GM23338 (cell line): Measurements from ENCODE around the gene TAF15. TPM values are rescaled to one million over a fixed set of nuclear protein-coding genes. Genes with fewer than 3 reads are reported as not detected.

Experiments used
- ATAC-seq: fragments of 200-7000 bp; cut with Tn5 transposase; 3 replicates; pipeline ENCODE4 v1.9.1; 2020
- DNase-seq: peaks from one replicate; pipeline ENCODE4 v3.0.0-alpha.2; 2015; ENCODE audit warnings: low spot score
- H2AFZ ChIP-seq: fragments of 200-600 bp; sonication (generic); 2 replicates; pipeline ENCODE4 v1.8.0; 2016; ENCODE audit warnings: antibody characterized with exemption, mild to moderate bottlenecking, moderate library complexity
- H3F3A ChIP-seq: fragments of 200-600 bp; sonication (generic); replicated peaks from 2 replicates; pipeline ENCODE4 v1.8.0; 2017; ENCODE audit warnings: antibody characterized with exemption, mixed run types, low read depth
- H3K27ac ChIP-seq: fragments of 200-600 bp; sonication (generic); 2 replicates; pipeline ENCODE4 v1.6.1; 2016; ENCODE audit warnings: low read depth
- H3K27me3 ChIP-seq: fragments of 200-600 bp; sonication (generic); 2 replicates; pipeline ENCODE4 v1.8.0; 2016; ENCODE audit warnings: mild to moderate bottlenecking, mixed run types, moderate library complexity; ENCODE audit not compliant: insufficient read depth
- H3K36me3 ChIP-seq: fragments of 200-600 bp; sonication (generic); 2 replicates; pipeline ENCODE4 v1.8.0; 2016; ENCODE audit warnings: mild to moderate bottlenecking; ENCODE audit not compliant: insufficient read depth
- H3K4me1 ChIP-seq: fragments of 200-600 bp; sonication (generic); 2 replicates; pipeline ENCODE4 v1.8.0; 2016; ENCODE audit warnings: mild to moderate bottlenecking, moderate library complexity; ENCODE audit not compliant: insufficient read depth
- H3K4me2 ChIP-seq: fragments of 200-600 bp; sonication (generic); 2 replicates; pipeline ENCODE4 v1.7.1; 2017; ENCODE audit warnings: mixed run types
- H3K4me3 ChIP-seq: fragments of 200-600 bp; sonication (generic); 2 replicates; pipeline ENCODE4 v1.6.1; 2016; ENCODE audit warnings: mixed run types
- H3K79me2 ChIP-seq: fragments of 200-600 bp; sonication (generic); replicated peaks from 2 replicates; pipeline ENCODE4 v1.8.0; 2017; ENCODE audit warnings: mild to moderate bottlenecking; ENCODE audit not compliant: insufficient read depth
- H3K9me2 ChIP-seq: fragments of 200-600 bp; sonication (generic); 2 replicates; pipeline ENCODE4 v1.8.0; 2017; ENCODE audit not compliant: insufficient read depth
- H4K20me1 ChIP-seq: fragments of 200-600 bp; sonication (generic); replicated peaks from 2 replicates; pipeline ENCODE4 v1.8.0; 2017; ENCODE audit warnings: mild to moderate bottlenecking; ENCODE audit not compliant: insufficient read depth
- H3K27ac Mint-ChIP-seq: 2 replicates; pipeline ENCODE4 v1.8.0; 2020; ENCODE audit warnings: inconsistent platforms, mild to moderate bottlenecking, moderate library complexity, mixed read lengths
- H3K27me3 Mint-ChIP-seq: 3 replicates; pipeline ENCODE4 v1.8.0; 2022; ENCODE audit warnings: low read depth, mild to moderate bottlenecking, moderate library complexity, mixed read lengths, inconsistent platforms; ENCODE audit not compliant: insufficient read depth, poor library complexity
- H3K36me3 Mint-ChIP-seq: 3 replicates; pipeline ENCODE4 v1.8.0; 2021; ENCODE audit warnings: low read depth, mild to moderate bottlenecking, inconsistent platforms, moderate library complexity, mixed read lengths
- H3K4me1 Mint-ChIP-seq: 3 replicates; pipeline ENCODE4 v1.8.0; 2020; ENCODE audit warnings: mild to moderate bottlenecking, inconsistent platforms, mixed read lengths
- H3K4me3 Mint-ChIP-seq: 3 replicates; pipeline ENCODE4 v1.8.0; 2021; ENCODE audit warnings: moderate library complexity, mild to moderate bottlenecking, inconsistent platforms, mixed read lengths
- H3K9me3 Mint-ChIP-seq: 3 replicates; pipeline ENCODE4 v1.8.0; 2020; ENCODE audit warnings: moderate library complexity, mild to moderate bottlenecking, inconsistent platforms, mixed read lengths
- CREB1 ChIP-seq: fragments of 250-450 bp; sonication (Bioruptor Pico); IDR thresholded peaks from 2 replicates; pipeline ENCODE4 v1.5.0; 2020; ENCODE audit warnings: low read depth, mild to moderate bottlenecking, moderate library complexity
- EZH2 ChIP-seq: fragments of 200-600 bp; sonication (generic); IDR thresholded peaks from one replicate; pipeline ENCODE4 v1.8.0; 2017; ENCODE audit warnings: antibody characterized with exemption, mild to moderate bottlenecking, low read depth; ENCODE audit not compliant: unreplicated experiment
- EZH2phosphoT487 ChIP-seq: fragments of 200-600 bp; sonication (generic); IDR thresholded peaks from one replicate; pipeline ENCODE4 v1.8.1; 2018; ENCODE audit warnings: antibody characterized with exemption; ENCODE audit not compliant: unreplicated experiment
- POLR2AphosphoS5 ChIP-seq: IDR thresholded peaks from 2 replicates; pipeline ENCODE4 v1.6.1; 2016; ENCODE audit warnings: antibody characterized with exemption, low read depth
- STAT1 ChIP-seq: IDR thresholded peaks from one replicate; pipeline ENCODE4 v1.6.1; 2016; ENCODE audit warnings: antibody characterized with exemption; ENCODE audit not compliant: unreplicated experiment
- ZNF114 ChIP-seq: fragments of 250-450 bp; sonication (Bioruptor Pico); IDR thresholded peaks from 2 replicates; pipeline ENCODE4 v1.5.0; 2020; ENCODE audit warnings: mild to moderate bottlenecking, moderate library complexity
- ZNF331 ChIP-seq: fragments of 250-450 bp; sonication (Bioruptor Pico); IDR thresholded peaks from 2 replicates; pipeline ENCODE4 v1.5.0; 2020; ENCODE audit warnings: low read depth, mild to moderate bottlenecking, moderate library complexity
- polyA plus RNA-seq: library from polyadenylated mRNA; unstranded; fragments of >200 nt; fragmentation: Nextera tagmentation; extraction: Ambion mirVana; gene quantifications from 2 replicates; pipeline ENCODE4 v1.2.1, GENCODE V29; 2016
- total RNA-seq: library from RNA; depleted of rRNA; stranded (reverse); fragments of >200 nt; shearing (Covaris generic); gene quantifications from 2 replicates; pipeline ENCODE4 v1.2.3, GENCODE V29; 2014
- TF ChIP-seq, protein P1 (sequence below), 2 experiments: fragments of 200-600 bp in 1 of 2; sonication (generic) in 1 of 2; conservative IDR thresholded peaks; 2 replicates each; pipeline versions ENCODE4 v1.5.1 to v1.6.1; 2016 to 2017; ENCODE audit warnings: antibody characterized with exemption in 2 of 2, low read depth in 2 of 2, mild to moderate bottlenecking in 2 of 2, moderate library complexity in 1 of 2
- TF ChIP-seq, protein P2 (sequence below): fragments of 250-450 bp; sonication (Bioruptor Pico); IDR thresholded peaks from 2 replicates; pipeline ENCODE4 v1.5.0; 2020; ENCODE audit warnings: mild to moderate bottlenecking, moderate library complexity
- TF ChIP-seq, protein P3 (sequence below): IDR thresholded peaks from 2 replicates; pipeline ENCODE4 v1.6.1; 2016; ENCODE audit warnings: antibody characterized with exemption

The TAF15 gene
- total and polyA plus RNA-seq, 2 experiments from 2014 or later = 33.8 to 109 TPM

DNA sequence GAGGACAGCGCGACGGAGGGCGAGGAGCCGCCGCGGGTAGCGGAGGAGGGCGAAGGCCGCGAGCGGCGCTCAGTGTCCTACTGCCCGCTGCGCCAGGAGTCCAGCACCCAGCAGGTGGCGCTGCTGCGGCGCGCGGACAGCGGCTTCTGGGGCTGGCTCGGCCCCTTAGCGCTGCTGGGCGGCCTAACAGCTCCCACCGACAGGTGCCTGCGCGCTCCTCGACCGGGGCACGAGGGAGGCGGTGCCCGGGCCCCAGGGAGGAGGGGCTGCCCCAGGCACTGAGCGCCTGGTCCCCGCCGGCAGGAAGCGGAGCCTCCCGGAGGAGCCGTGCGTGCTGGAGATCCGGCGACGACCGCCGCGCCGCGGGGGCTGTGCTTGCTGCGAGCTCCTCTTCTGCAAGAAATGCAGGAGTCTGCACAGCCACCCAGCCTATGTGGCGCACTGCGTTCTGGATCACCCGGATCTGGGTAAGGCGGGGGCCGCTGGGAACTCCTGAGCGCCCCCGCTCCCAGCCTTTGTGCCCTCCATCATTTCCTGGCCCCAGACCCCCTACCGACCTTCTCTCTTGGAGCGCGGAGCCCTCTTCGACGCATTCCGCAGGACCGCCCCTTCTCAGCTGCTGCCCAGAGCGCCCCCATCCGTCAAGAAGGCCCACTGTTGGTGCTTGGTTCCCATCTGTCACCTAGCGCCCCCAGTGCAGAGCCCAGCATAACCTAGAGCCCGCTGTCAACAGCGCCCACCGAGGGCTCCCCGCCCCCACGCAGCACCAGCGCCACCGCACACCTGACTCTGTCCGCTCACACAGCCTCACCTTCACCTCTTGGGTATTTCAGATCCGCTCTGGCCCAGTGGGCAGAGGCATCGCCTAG, 44.9 kb upstream of the TAF15 start (continued):
- TF ChIP-seq, protein P1, sequence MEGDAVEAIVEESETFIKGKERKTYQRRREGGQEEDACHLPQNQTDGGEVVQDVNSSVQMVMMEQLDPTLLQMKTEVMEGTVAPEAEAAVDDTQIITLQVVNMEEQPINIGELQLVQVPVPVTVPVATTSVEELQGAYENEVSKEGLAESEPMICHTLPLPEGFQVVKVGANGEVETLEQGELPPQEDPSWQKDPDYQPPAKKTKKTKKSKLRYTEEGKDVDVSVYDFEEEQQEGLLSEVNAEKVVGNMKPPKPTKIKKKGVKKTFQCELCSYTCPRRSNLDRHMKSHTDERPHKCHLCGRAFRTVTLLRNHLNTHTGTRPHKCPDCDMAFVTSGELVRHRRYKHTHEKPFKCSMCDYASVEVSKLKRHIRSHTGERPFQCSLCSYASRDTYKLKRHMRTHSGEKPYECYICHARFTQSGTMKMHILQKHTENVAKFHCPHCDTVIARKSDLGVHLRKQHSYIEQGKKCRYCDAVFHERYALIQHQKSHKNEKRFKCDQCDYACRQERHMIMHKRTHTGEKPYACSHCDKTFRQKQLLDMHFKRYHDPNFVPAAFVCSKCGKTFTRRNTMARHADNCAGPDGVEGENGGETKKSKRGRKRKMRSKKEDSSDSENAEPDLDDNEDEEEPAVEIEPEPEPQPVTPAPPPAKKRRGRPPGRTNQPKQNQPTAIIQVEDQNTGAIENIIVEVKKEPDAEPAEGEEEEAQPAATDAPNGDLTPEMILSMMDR (conservative IDR thresholded peaks at IDR 0.05; ENCODE audit: low read depth in 2 of 2) = peak; percentile 62 to 93

DNA sequence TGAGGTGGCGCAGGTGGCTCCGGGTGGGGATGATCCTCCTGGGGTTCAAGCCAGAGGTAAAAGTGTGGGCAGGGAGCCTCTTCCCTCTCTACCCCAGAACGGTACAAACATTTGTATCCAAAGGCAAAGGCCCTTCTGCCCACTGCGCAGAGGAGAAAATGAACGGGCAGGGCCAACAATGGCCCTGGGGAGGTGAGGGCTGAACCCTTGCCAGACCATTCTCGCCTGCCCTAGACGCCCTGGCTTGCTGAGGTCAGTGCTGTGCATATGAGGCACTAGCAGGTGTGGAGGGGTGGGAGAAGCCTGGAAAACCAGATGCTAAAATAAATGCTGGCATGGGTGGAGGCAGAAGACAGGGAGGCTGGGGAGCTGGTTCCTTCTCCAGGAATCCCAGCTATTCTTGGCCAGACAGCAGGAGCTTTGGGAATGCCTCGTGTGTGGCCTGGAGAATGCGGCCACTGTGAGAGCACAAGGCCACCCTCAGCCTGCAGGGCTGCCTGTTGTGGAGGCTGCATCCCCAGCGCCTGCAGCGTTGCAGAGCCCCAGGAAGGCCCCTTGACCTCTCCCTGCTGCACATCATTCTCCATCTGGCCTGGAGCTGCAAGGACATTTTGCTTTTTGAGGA, 44.1 kb upstream of the TAF15 start:
- H3K9me3 Mint-ChIP-seq = no peaks in the 10 kb centered on the region; the same call in 1 of the 3 replicates
- peaks cover 7% of the 10 kb centered on the region for H3K27me3 Mint-ChIP-seq
- Histone ChIP-seq H3K9me2 (no peaks in the 10 kb centered on the region), H4K20me1 (no peaks in the 10 kb centered on the region), H3K36me3 (no peaks in the 10 kb centered on the region), H3K4me3 (peak overlapping the region; percentile 65), H3K79me2 (no peaks in the 10 kb centered on the region), H3K4me2 (peak overlapping the region; percentile 83), H3K4me1 (peaks cover 6% of the 10 kb centered on the region; the same call in 1 of the 2 replicates), H3K27ac (no peak overlapping the region), H3K27me3 (no peaks in the 10 kb centered on the region), H3F3A (peaks cover 4% of the 10 kb centered on the region; the same call in 1 of the 2 replicates), H2AFZ (peak overlapping the region; percentile 83; the same call in 1 of the 2 replicates)
- no peak for DNase-seq
- no peak for ATAC-seq
- peaks cover 17% of the 10 kb centered on the region for H3K4me1 Mint-ChIP-seq
- H3K27ac Mint-ChIP-seq = no peak overlapping the region; the same call in 1 of the 2 replicates
- peak overlapping the region; percentile 82 for H3K4me3 Mint-ChIP-seq
- no peaks in the 10 kb centered on the region for H3K36me3 Mint-ChIP-seq
- TF ChIP-seq ZNF114 (CRISPR knock-in tag) = no peak
- TF ChIP-seq, protein P2, sequence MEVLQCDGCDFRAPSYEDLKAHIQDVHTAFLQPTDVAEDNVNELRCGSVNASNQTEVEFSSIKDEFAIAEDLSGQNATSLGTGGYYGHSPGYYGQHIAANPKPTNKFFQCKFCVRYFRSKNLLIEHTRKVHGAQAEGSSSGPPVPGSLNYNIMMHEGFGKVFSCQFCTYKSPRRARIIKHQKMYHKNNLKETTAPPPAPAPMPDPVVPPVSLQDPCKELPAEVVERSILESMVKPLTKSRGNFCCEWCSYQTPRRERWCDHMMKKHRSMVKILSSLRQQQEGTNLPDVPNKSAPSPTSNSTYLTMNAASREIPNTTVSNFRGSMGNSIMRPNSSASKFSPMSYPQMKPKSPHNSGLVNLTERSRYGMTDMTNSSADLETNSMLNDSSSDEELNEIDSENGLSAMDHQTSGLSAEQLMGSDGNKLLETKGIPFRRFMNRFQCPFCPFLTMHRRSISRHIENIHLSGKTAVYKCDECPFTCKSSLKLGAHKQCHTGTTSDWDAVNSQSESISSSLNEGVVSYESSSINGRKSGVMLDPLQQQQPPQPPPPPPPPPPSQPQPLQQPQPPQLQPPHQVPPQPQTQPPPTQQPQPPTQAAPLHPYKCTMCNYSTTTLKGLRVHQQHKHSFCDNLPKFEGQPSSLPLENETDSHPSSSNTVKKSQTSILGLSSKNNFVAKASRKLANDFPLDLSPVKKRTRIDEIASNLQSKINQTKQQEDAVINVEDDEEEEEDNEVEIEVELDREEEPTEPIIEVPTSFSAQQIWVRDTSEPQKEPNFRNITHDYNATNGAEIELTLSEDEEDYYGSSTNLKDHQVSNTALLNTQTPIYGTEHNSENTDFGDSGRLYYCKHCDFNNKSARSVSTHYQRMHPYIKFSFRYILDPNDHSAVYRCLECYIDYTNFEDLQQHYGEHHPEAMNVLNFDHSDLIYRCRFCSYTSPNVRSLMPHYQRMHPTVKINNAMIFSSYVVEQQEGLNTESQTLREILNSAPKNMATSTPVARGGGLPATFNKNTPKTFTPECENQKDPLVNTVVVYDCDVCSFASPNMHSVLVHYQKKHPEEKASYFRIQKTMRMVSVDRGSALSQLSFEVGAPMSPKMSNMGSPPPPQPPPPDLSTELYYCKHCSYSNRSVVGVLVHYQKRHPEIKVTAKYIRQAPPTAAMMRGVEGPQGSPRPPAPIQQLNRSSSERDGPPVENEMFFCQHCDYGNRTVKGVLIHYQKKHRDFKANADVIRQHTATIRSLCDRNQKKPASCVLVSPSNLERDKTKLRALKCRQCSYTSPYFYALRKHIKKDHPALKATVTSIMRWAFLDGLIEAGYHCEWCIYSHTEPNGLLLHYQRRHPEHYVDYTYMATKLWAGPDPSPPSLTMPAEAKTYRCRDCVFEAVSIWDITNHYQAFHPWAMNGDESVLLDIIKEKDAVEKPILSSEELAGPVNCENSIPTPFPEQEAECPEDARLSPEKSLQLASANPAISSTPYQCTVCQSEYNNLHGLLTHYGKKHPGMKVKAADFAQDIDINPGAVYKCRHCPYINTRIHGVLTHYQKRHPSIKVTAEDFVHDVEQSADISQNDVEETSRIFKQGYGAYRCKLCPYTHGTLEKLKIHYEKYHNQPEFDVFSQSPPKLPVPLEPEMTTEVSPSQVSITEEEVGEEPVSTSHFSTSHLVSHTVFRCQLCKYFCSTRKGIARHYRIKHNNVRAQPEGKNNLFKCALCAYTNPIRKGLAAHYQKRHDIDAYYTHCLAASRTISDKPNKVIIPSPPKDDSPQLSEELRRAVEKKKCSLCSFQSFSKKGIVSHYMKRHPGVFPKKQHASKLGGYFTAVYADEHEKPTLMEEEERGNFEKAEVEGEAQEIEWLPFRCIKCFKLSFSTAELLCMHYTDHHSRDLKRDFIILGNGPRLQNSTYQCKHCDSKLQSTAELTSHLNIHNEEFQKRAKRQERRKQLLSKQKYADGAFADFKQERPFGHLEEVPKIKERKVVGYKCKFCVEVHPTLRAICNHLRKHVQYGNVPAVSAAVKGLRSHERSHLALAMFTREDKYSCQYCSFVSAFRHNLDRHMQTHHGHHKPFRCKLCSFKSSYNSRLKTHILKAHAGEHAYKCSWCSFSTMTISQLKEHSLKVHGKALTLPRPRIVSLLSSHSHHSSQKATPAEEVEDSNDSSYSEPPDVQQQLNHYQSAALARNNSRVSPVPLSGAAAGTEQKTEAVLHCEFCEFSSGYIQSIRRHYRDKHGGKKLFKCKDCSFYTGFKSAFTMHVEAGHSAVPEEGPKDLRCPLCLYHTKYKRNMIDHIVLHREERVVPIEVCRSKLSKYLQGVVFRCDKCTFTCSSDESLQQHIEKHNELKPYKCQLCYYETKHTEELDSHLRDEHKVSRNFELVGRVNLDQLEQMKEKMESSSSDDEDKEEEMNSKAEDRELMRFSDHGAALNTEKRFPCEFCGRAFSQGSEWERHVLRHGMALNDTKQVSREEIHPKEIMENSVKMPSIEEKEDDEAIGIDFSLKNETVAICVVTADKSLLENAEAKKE (CRISPR knock-in tag) = no peak
- TF ChIP-seq CREB1 (CRISPR knock-in tag) = no peak
- no peak for TF ChIP-seq STAT1
- TF ChIP-seq, protein P1 (conservative IDR thresholded peaks at IDR 0.05; ENCODE audit: low read depth in 2 of 2) = no peak
- no peak for TF ChIP-seq EZH2phosphoT487
- no peak for TF ChIP-seq EZH2
- no peak for TF ChIP-seq POLR2AphosphoS5
- no peak for TF ChIP-seq ZNF331
- TF ChIP-seq, protein P3, sequence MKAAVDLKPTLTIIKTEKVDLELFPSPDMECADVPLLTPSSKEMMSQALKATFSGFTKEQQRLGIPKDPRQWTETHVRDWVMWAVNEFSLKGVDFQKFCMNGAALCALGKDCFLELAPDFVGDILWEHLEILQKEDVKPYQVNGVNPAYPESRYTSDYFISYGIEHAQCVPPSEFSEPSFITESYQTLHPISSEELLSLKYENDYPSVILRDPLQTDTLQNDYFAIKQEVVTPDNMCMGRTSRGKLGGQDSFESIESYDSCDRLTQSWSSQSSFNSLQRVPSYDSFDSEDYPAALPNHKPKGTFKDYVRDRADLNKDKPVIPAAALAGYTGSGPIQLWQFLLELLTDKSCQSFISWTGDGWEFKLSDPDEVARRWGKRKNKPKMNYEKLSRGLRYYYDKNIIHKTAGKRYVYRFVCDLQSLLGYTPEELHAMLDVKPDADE = no peak
